ENCODE measurements around the gene ZBTB46.

DNA sequence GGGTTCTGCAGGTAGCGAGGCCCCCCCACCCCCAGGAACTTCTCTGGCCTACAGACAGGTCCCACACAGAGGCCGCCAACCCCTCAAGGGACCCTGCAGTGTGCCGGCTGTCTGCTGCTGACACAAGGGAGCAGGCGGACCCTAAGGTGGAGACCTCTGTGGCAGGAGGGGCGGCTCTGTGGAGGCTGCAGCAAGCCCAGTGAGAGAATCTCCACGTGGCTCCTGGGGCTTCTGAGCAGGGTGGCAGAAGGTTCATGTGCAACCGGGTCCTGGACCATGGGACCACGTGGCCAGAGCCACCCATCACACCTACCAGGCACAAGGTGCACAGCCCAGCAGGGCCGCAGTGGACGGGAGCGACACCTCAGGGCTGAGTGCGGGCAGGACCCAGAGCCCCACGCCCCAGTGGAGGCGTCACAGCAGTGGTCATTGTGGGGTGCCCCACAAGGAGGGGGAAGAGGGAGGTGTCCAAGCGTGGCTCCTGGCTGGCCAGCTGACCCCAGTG lies 127.5 kb downstream of the ZBTB46 start:
- TF ChIP-seq, protein P1, sequence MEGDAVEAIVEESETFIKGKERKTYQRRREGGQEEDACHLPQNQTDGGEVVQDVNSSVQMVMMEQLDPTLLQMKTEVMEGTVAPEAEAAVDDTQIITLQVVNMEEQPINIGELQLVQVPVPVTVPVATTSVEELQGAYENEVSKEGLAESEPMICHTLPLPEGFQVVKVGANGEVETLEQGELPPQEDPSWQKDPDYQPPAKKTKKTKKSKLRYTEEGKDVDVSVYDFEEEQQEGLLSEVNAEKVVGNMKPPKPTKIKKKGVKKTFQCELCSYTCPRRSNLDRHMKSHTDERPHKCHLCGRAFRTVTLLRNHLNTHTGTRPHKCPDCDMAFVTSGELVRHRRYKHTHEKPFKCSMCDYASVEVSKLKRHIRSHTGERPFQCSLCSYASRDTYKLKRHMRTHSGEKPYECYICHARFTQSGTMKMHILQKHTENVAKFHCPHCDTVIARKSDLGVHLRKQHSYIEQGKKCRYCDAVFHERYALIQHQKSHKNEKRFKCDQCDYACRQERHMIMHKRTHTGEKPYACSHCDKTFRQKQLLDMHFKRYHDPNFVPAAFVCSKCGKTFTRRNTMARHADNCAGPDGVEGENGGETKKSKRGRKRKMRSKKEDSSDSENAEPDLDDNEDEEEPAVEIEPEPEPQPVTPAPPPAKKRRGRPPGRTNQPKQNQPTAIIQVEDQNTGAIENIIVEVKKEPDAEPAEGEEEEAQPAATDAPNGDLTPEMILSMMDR (IDR thresholded peaks at IDR 0.05; ENCODE audit: poor library complexity), result no peak
- no peak for TF ChIP-seq EZH2phosphoT487 (IDR thresholded peaks at IDR 0.05; ENCODE audit: low read depth, severe bottlenecking, unreplicated experiment)
- TF ChIP-seq EZH2 (IDR thresholded peaks at IDR 0.05; ENCODE audit: borderline replicate concordance), result no peak

Data from hepatocyte (in vitro differentiated cells).